NCI-H1048 (cell line): ENCODE measurements around the gene CRTAC1.

Source experiments
- DNase-seq: peaks from one replicate; lab custom pipeline; 2025; lab: John Stamatoyannopoulos, UW

The CRTAC1 gene

DNA sequence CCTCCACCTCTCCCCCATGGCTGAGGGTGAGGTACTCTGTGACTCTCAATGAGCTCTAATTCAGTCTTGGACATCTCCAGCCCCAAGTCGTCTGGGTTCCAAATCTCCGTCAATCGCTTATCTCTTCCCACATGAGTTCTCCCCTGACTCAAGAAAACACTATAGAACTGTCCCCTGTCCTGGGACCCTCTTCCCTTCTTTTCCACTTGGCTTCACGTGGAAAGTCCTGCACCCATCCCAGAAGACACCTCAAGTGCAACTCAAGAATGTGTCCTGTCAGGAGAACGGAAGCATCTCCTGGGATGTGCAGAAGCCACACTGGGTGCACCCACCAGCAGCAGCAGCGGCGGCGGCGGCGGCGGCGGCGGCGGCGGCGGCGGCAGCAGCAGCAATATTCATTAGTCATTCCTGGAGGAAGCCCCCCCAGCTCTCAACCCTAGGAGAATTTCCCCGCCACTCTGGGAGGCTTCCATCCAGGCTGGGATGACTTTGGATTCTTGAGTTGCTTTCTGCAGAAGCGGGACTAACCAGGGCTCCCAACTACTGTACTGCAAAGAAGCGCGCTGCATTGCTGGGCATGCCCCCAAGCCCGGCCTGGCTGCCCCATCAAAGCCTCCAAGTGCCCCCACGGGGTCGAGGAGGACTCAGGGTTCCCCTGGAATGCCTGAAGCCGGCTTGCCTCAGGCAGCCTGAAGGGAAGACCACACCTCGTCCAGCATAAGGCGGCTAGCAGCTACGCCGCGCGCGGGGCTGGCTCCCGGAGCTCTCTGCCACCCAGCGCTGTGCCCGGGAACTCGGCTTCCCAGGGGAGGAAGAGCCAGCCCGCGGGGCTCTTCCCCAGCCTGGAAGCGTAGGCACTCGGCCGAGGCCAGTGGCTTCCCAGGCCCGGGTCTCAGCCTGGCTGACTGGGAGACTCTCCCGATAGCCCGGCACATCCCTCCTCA, 1.0 kb downstream of the CRTAC1 start:
- no peak for DNase-seq

DNA sequence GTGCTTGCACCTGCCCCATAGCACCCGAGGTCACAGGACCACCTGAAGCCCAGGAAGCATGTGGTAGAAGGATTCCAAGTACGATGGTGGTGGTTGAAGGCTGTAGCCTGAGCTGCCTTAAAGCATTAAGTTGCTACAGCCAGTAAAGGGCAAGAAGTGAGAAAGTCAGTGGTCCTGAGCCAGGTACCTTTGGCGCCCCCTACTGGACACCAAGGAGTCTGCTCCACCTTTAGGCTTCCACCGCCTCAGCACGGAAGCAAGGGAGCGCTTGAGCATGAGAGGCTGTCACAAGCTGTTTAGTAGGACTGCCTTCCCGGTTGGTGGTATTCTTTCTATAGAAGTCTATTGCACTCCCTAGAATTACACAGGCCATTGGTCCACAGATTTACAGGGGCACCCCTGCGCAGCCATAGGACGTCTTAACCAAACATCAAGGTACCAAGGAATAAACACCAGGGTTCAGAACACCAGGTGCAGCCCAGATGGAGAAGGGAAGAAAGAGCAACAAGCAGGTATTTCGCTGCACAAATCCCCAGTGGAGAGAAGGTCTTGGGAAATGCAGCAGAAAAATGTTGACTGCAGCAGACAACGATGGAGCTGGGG, 2.2 kb downstream of the CRTAC1 start:
- DNase-seq: no peak

DNA sequence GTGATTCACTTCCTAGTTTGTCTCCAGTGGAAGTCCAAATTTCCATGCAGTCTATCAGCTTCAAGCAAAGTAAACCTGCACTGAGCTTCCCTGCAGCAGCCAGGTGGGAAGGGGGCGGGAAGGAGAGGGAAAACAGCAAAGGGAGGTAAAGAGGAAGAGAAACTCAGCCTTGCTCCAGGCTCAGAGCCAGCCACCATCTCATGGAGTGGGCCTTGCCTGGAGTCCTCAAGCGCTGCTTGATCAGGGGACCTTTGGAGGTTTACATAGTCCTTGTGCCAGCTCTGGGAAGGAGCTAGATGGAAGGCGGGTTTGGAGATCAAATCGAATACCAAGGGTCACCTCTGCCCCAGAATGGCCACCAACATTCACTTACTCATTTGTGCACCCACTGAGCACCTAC, 7.4 kb downstream of the CRTAC1 start:
- DNase-seq: no peak

DNA sequence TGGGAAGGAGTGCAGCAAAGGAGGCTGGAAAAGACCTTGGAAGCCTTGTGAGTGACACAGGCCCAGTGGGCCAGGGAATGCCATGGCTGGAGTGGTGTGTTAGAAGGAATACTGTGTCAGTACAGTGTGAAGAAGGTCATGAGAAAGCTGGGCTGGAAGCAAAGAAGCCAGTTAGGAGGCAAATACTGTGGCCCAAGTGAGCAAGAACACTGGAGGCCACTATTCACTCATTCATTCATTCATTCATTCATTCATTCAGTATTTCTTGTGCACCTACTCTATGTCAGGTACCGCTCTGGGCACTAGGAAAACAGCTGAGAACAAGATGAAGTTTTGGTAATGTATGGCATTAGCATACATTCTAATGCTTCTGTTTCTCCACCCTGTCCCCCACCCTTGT, 9.6 kb downstream of the CRTAC1 start:
- DNase-seq: no peak

DNA sequence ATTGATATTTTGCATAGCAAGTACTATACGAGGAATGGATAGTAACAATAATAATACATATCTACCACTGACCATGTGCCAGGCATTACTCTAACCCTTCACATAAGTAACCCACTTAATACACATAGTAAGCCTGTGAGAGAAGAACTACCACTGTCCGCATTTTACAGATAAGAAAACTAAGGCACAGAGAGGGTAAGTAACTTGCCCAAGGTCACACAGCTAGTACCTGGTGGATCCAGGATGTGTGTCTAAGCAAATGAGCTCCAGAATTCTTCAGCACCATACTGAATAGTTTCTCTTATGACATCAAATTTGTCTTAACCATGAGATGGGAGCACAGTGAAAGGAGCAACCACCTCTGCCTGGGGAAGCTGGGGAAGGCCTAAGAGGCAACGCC, 10.2 kb downstream of the CRTAC1 start:
- no peak for DNase-seq

DNA sequence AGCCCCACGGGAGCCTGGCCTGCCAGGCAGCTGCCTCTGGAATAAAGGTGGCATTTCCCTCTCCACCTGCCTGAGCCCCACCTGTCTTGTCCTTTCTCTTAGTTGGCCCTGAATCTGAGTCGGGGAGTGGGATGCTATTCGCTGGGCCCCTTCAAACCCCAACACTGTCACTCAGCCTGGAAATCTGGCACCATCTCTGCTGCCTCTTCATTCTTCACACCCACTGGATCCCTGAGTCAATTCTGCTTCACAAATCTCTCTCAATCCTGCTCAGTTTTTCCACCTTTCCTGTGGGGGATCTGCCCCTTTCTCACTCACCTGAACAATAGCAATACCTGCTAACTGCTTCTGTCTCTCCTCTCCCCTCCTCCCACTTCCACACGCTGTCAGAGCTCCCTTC, 10.6 kb downstream of the CRTAC1 start:
- DNase-seq: no peak

DNA sequence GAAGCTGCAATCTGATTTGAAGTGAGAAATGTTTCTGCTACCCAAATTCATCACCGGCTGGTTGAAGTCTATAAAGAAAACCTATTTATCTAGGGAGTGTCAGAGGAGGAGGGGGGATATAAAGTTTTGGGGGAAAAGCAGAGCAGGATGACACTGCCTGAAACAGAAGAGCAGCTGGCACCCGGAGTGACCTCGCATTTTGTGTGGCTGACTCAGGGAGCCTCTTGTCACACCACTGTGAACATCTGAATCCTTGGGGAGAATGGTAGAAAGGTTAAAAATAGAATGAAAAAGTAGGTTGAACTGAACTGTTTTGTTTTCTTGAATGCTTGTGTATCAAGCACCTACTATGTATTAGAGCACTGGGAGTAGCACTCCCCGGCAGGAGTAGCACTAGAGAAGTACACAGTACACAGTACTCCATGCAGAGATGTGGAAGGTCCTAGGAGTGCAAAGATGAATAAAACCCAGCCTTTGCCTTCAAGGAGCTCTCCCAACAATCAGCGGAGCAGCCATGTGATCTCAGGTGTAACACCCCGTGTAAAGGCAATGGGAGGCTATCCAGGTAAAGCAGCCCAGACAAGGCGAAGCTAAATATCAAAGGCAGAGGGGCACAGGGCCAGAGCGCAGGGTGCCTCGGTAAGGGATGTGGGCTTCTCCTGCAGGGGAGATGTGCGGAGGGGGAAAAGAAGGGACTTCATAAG, 13.5 kb downstream of the CRTAC1 start:
- DNase-seq: no peak

DNA sequence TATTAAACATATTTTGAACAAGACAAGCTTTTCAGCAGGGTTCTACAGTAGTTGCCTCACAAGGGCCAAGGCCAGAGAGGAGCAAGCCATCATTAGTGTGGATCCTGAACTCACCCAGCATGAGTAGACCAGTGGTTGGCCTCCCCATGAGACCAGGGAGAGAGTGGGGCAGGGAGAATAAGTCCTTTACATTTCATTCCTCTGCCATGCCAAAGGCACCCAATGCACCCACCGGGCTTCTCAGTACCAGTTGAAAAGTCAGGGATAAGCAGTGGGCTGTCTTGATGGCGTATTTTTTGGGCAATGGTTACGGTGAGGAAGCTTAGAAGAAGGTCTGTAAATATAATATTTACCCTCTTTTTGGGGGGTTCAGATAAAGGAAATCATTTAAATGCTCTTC, 16.6 kb downstream of the CRTAC1 start:
- DNase-seq: no peak

DNA sequence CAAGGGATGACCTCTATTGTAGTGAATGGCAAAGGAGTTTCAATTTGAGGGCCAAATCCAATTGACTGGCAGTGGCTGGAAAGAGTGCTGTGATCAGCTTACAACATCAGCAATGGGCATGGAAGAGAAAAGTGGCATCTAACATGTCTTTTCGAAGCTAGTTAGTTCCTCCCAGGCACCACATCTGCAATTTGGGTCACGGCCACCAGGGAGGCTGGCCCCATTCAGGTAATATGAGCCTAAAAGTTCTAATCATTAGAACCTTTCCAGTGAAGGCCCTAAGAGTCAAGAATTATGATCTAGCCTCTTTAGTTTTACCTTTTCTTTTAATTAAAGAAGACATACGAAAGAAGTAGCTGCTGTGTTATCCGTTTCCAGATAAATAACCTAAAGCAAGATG, 17.3 kb downstream of the CRTAC1 start:
- no peak for DNase-seq

DNA sequence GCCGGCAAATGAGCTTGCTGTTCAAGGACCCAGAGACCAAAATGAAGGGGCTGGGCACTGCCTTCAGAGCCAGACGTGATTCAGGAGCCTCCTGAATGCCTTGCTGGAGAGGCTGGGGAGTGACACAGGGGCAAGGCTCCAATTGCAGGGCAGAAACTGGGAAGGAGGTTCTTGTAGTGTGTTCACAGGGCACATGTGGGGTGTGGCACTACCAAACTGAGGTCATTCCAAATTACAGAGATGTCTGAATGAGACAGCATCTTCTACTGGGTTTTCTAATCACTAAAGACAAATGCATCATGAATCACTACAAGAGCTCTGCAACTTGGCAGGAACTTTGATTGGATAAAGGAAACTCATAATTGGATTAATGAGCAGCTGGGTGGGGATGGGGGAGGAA, 17.8 kb downstream of the CRTAC1 start:
- DNase-seq: no peak

DNA sequence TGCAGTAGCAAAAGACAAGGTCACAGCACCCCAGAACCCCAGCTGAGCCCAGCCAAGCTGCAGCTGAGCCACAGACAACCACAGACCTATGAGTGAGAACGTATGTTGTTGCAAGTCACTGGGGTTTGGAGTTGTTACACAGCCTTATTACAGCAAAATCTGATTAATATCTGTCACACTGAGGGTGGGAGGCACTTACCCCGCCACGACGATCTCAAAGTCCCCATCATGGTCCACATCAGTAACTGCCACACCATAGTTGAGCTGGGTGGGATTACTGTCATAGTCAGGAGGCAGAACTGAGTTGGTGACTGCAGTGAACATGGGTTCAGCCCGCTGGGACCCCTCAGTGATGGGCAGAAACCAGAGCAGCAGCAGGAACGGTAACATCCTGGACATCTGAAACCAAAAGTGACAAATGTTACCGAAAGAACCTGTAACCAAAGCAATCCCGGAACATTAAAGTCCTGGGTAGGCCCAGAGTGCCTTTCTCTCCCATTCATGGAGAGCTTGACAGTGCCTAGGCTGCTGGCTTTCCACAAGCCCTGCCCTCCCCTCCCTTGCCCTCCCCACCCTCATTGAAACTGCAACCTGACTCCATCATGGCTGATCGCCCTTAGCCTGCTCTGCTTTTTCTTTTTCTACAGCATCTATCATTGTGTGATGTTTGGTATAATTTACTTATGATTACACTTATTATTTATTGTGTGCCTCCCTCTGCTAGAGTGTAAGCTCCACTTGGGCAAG, 19.3 kb downstream of the CRTAC1 start:
- DNase-seq: no peak

DNA sequence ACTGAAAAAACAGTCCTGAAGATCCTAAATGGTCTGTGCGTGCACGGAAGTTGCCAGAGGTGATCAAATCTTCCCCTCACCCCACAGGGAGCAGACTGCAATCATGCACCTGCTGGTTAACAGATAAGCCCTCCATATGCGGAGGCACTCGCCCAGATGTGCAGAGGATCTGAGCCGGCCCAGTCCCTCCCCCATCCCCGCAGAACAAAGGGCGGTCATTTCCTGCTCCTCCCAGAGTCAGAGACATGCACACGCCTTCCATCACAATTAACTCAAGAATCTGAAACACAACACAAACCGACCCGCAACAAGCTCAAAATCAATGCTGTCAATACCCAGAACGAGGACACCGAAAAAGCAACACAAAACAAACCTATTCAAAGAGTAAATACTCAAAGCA, 24.2 kb downstream of the CRTAC1 start:
- DNase-seq: no peak

DNA sequence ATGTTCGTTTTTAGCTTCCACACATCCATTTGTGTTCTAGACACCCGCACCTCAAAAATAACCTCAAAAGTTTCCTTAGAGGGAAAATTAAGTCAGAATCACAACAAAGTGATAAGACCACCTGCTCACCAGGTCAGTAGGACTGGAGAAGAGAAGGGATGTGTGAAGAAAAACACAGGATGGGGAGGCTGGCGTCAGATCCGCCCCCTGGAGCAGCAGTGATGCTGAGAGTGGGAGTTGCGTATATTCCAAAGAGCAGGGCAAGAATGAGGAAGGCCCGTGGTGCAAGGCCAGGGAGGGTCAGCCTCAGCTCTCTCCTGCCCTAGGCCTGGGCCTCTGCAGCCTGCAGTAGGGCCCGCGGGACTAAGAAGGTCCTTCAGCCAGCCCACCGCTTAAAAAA, 28.7 kb downstream of the CRTAC1 start:
- DNase-seq: no peak

DNA sequence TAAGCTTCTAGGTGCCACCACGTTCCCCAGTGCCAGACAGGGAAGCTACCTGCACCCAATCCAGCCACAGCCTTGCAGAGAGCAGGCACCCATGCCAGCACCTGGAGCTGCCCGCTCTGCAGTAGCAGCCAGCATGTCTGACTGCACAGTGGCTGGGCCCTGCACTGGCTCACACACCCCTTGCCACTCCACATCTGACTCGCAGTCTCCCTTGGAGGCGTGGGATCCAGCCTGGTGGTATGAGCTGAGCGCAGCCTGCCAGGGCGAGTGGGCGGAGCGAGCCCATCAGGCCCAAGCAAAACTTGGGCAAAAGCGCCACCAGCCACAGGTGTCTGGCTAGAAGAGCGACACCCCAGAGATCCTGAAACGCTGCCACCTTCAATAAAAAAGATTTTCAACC, 30.1 kb downstream of the CRTAC1 start:
- no peak for DNase-seq

DNA sequence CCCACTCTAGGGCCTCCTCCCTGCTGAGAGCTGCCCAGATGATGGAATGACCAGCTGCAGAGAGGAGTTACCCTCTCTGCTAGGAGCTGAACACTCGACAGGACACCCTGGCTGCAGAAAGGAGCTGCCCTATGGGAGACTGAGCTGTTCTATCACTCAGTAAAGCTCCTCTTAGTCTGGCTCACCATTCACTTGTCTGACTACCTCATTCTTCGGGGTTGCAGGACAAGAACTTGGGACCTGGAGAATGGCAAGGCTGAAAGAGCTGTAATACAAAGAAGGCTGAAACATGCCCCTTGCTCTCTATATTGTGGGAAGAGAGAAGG, 30.5 kb downstream of the CRTAC1 start:
- no peak for DNase-seq

DNA sequence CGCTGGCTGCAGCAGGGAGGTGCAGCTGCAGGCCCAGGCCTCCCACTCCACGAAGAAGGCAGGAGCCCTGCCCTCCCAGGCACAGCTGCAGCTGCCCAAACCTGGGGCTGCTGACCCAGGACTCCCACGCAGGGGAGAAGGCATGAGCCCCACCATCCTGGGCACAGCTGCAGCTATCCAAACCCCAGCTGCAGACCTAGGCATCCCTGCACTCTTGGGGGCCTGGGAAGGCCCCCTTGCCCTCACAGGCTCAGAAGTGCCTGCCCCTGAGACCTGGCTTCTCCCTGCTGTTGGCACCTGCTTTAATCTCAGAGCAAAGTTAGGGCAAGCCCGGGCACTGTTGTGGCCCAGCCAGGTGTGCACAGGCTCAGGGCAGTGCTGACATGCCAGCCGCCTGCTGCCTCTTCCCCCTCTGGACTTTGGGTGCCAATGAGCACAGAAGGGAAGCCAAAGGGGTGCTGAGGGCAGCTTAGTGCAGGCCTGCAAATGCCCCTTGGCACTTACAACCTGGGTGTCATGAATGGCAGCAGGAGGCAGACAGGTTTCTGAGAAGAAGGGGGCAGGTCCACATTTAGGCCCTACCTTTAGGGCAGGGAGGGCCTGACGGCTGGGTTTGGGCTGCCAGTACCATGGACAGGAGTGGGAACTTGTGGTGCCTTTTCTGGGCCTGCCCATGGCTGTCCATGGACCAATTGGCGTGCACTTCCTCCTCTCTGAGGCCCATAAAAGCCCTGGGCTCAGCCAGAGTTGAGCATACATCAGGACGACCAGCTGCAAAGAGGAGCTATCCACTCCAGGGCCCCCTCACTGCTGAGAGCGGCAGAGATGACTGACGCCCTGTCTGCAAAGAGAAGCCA, 31.1 kb downstream of the CRTAC1 start:
- DNase-seq: no peak

DNA sequence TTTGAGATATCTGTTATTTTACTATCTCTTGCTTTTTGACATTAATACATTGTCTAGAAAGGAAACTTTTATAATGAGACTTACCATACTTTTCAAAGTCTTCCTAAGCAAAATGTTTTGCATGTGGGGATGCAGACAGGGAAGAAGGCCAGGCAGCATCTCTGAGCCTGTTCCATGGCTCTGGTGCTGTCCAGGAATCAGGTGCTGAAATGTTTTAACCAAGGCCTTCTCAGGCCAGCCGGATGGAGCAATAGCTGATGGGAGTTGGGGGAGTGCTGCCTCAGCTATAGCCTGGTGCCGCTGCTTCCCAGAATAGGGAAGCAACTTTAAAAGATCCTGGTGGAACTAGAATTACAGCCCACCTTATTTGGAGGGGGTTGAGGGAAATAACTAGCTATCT, 38.5 kb downstream of the CRTAC1 start:
- DNase-seq: no peak

DNA sequence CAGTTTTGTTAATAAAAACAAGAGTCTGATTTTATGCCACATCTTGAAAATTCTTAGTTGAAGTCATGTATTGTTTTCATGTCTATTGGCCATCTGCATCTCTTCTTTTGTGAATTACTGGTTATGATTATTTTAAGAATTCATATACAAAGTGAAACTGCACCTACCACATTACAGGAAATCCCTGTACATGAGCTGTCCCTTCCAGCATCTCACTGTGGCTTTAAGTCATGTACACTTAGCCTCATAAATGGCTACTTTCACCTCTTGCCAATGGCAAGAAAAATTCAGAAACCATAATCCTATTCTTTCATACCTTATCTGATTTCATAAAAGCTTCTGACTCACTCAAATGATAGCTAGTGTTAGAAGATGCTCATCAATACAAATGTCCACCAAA, 48.6 kb downstream of the CRTAC1 start:
- no peak for DNase-seq

DNA sequence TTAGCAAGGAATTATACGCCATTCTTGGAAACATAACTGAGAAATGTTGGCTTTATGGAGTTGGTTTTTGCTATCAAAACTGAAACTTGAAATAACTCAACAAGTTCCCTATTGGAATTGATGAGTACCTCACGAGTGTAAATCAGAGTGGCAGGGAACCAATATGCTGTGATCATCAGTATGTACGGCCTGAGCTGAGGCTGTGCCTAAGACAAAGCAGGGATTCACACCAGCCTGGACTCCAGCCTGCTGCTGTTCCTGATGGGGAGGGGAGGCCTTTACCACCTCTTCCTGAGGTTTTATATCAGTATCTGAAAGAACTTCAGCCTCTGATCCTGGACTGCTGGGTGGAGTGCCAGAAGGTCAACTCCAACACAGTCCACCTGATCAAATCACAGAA, 52.7 kb downstream of the CRTAC1 start:
- DNase-seq: no peak

DNA sequence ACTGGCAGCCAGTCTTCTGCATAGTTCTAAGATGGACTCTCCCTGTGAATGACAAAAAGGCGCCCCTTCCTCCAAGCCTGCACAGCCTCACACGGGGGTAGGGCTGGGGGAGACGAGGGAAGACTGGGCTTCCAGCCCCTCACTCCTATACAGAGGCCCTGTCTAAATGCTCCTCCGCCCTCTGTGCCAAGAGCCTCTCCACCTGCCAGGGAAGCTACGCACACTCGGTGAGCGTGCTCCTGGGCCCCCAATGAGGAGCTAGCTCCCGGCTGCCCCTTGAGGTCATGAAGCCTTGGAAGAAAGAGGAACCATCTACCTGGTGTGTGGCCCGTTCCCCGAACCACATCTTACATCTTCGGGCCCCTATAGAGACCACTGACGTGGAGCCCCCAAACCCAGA, 54.8 kb downstream of the CRTAC1 start:
- no peak for DNase-seq
